Smooth muscle cell (in vitro differentiated cells): Measurements from ENCODE around the gene CEP152. TPM values are rescaled to one million over a fixed set of nuclear protein-coding genes. Genes with fewer than 3 reads are reported as not detected.

Experiments
- DNase-seq: peaks from one replicate; lab custom pipeline; 2025; ENCODE audit not compliant: unreplicated experiment; lab: John Stamatoyannopoulos, UW
- H2AFZ ChIP-seq: fragments of 200-600 bp; sonication (generic); 2 replicates; pipeline ENCODE4 v1.6.0; 2016; ENCODE audit warnings: antibody characterized with exemption, low read depth, mild to moderate bottlenecking
- H3F3A ChIP-seq: fragments of 200-600 bp; sonication (generic); 2 replicates; pipeline ENCODE4 v1.6.0; 2017; ENCODE audit warnings: antibody characterized with exemption, low read depth
- H3K27ac ChIP-seq: fragments of 200-600 bp; sonication (generic); 2 replicates; pipeline ENCODE4 v1.5.1; 2016; ENCODE audit warnings: low read depth, mild to moderate bottlenecking
- H3K27me3 ChIP-seq: fragments of 200-600 bp; sonication (generic); 2 replicates; pipeline ENCODE4 v1.6.1; 2016; ENCODE audit warnings: low read depth, mild to moderate bottlenecking
- H3K36me3 ChIP-seq: fragments of 200-600 bp; sonication (generic); 2 replicates; pipeline ENCODE4 v1.5.1; 2016; ENCODE audit warnings: low read depth
- H3K4me1 ChIP-seq: fragments of 200-600 bp; sonication (generic); 2 replicates; pipeline ENCODE4 v1.5.1; 2016; ENCODE audit warnings: low read depth
- H3K4me2 ChIP-seq: fragments of 200-600 bp; sonication (generic); 2 replicates; pipeline ENCODE4 v1.6.0; 2016; ENCODE audit warnings: mild to moderate bottlenecking
- H3K4me3 ChIP-seq: fragments of 200-600 bp; sonication (generic); 2 replicates; pipeline ENCODE4 v1.5.1; 2016; ENCODE audit warnings: mild to moderate bottlenecking
- H3K79me2 ChIP-seq: fragments of 200-600 bp; sonication (generic); 2 replicates; pipeline ENCODE4 v1.6.0; 2016; ENCODE audit warnings: low read depth, mild to moderate bottlenecking
- H3K9ac ChIP-seq: fragments of 200-600 bp; sonication (generic); 2 replicates; pipeline ENCODE4 v1.6.0; 2016; ENCODE audit warnings: low read depth
- H3K9me3 ChIP-seq: fragments of 200-600 bp; sonication (generic); replicated peaks from 2 replicates; pipeline ENCODE4 v1.5.1; 2016; ENCODE audit warnings: low read depth
- H4K20me1 ChIP-seq: fragments of 200-600 bp; sonication (generic); 2 replicates; pipeline ENCODE4 v1.6.0; 2016; ENCODE audit warnings: low read depth
- CTCF ChIP-seq: fragments of 200-600 bp; sonication (generic); IDR thresholded peaks from 2 replicates; pipeline ENCODE4 v1.5.1; 2017; ENCODE audit warnings: borderline replicate concordance, mild to moderate bottlenecking, antibody characterized with exemption; ENCODE audit not compliant: insufficient read depth, poor library complexity, severe bottlenecking
- WGBS: methylation state at CpG from one replicate; pipeline ENCODE4 v1.1.7; 2016; ENCODE audit warnings: low lambda C conversion rate; 5-methylcytosine and 5-hydroxymethylcytosine counted together
- polyA plus RNA-seq: library from polyadenylated mRNA; unstranded; fragments of >200 nt; fragmentation: Nextera tagmentation; extraction: Ambion mirVana; gene quantifications from 2 replicates; pipeline ENCODE4 v1.2.1, GENCODE V29; 2016
- total RNA-seq: library from RNA; depleted of rRNA; stranded (reverse); fragments of >200 nt; gene quantifications from 2 replicates; pipeline ENCODE4 v1.2.3, GENCODE V29; 2014

CEP152 gene
- total and polyA plus RNA-seq, 2 experiments from 2014 or later, result 3.9 to 37.5 TPM

GRCh38 chr15:48785712-48786111 is 25.2 kb downstream of the CEP152 start:
- Histone ChIP-seq H3K9ac (no peak overlapping the region), H3K4me1 (no peaks in the 10 kb centered on the region), H3F3A (no peaks in the 10 kb centered on the region), H3K27me3 (no peaks in the 10 kb centered on the region), H3K27ac (no peak overlapping the region), H3K4me2 (no peak overlapping the region), H2AFZ (no peak overlapping the region), H3K4me3 (no peak overlapping the region), H3K36me3 (peaks cover 10% of the 10 kb centered on the region), H3K9me3 (no peaks in the 10 kb centered on the region), H3K79me2 (no peaks in the 10 kb centered on the region), H4K20me1 (no peaks in the 10 kb centered on the region)
- TF ChIP-seq CTCF, result no peak
- WGBS, result 81% methylated on average over 2 of the region's 2 CpGs
- no peak for DNase-seq

- Histone ChIP-seq H3K4me3 (no peak overlapping the region), H3K36me3 (peaks cover 9% of the 10 kb centered on the region), H3K4me2 (no peak overlapping the region), H2AFZ (no peak overlapping the region), H3K27me3 (no peaks in the 10 kb centered on the region), H3K9ac (no peak overlapping the region), H3K9me3 (no peaks in the 10 kb centered on the region), H3K4me1 (no peaks in the 10 kb centered on the region), H3K27ac (no peak overlapping the region), H4K20me1 (no peaks in the 10 kb centered on the region), H3K79me2 (no peaks in the 10 kb centered on the region), H3F3A (no peaks in the 10 kb centered on the region)
- no peak for DNase-seq
- TF ChIP-seq CTCF, result no peak
- 96% methylated on average over 3 of the region's 3 CpGs for WGBS
Observed at GRCh38 chr15:48785195-48785594, 25.7 kb downstream of the CEP152 start.

GRCh38 chr15:48784756-48785155 is 26.1 kb downstream of the CEP152 start:
- H3K4me1 ChIP-seq, result no peaks in the 10 kb centered on the region
- no peak overlapping the region for H3K4me3 ChIP-seq
- no peak overlapping the region for H2AFZ ChIP-seq
- WGBS, result 98% methylated on average over 2 of the region's 2 CpGs
- no peak for TF ChIP-seq CTCF
- DNase-seq, result no peak
- H3F3A ChIP-seq, result no peaks in the 10 kb centered on the region
- H4K20me1 ChIP-seq, result no peaks in the 10 kb centered on the region
- H3K79me2 ChIP-seq, result no peaks in the 10 kb centered on the region
- H3K4me2 ChIP-seq, result no peak overlapping the region
- H3K27me3 ChIP-seq, result no peaks in the 10 kb centered on the region
- H3K9ac ChIP-seq, result no peak overlapping the region
- peaks cover 5% of the 10 kb centered on the region for H3K36me3 ChIP-seq
- H3K9me3 ChIP-seq, result no peaks in the 10 kb centered on the region
- no peak overlapping the region for H3K27ac ChIP-seq

GRCh38 chr15:48782911-48783310 is 28.0 kb downstream of the CEP152 start:
- H3K36me3 ChIP-seq, result peaks cover 3% of the 10 kb centered on the region
- no peak overlapping the region for H3K27ac ChIP-seq
- H3K9ac ChIP-seq, result no peak overlapping the region
- DNase-seq, result no peak
- H3K4me3 ChIP-seq, result no peak overlapping the region
- H2AFZ ChIP-seq, result no peak overlapping the region
- H3K27me3 ChIP-seq, result no peaks in the 10 kb centered on the region
- no peaks in the 10 kb centered on the region for H4K20me1 ChIP-seq
- TF ChIP-seq CTCF, result no peak
- 98% methylated on average over 2 of the region's 2 CpGs for WGBS
- H3K79me2 ChIP-seq, result no peaks in the 10 kb centered on the region
- H3F3A ChIP-seq, result no peaks in the 10 kb centered on the region
- no peak overlapping the region for H3K4me2 ChIP-seq
- peaks cover 1% of the 10 kb centered on the region for H3K4me1 ChIP-seq
- H3K9me3 ChIP-seq, result no peaks in the 10 kb centered on the region
